Esophagus squamous epithelium (tissue), 4 donors: ENCODE measurements around the gene PROSER2.

Source experiments
- CTCF ChIP-seq, 6 experiments: fragments of 450-650 bp in 4 of 6; fragments of 200-600 bp in 2 of 6; sonication (generic) in 2 of 6; IDR thresholded peaks; one replicate each; pipeline ENCODE4 v1.5.1; 2016 to 2019; ENCODE audit warnings: antibody characterized with exemption in 6 of 6, mild to moderate bottlenecking in 4 of 6, moderate library complexity in 4 of 6
- POLR2A ChIP-seq, 4 donors: fragments of 450-650 bp; IDR thresholded peaks; one replicate each; pipeline ENCODE4 v1.6.1; 2017; ENCODE audit warnings: antibody characterized with exemption in 4 of 4, mild to moderate bottlenecking in 4 of 4, moderate library complexity in 3 of 4

DNA sequence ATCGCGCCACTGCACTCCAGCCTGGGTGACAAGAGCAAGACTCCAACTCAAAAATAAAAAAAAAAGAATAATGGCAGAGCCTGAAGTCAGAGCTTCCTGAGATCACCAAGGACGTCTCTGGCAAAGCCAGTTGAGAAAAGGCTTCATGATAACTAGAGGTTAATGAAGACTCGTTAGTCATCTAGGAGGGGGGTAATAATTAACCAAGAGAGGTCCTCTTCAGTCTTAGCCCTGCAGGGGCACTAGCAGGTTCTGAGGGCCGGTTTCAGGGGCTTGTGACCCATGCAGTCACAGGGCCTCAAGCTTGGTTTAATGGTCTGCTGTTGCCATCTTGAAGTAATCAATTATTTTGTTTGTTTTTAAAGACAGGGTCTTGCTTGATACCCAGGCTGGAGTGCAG is 28.6 kb upstream of the PROSER2 start:
- TF ChIP-seq POLR2A (IDR thresholded peaks at IDR 0.05) (no peak), CTCF (IDR thresholded peaks at IDR 0.05) (no peak)
